ENCODE measurements around the gene SAP30. TPM values are rescaled to one million over a fixed set of nuclear protein-coding genes. Genes with fewer than 3 reads are reported as not detected.

The SAP30 gene
- total and polyA plus RNA-seq, 2 experiments from 2014 or later: 16.5 to 28.2 TPM

DNA sequence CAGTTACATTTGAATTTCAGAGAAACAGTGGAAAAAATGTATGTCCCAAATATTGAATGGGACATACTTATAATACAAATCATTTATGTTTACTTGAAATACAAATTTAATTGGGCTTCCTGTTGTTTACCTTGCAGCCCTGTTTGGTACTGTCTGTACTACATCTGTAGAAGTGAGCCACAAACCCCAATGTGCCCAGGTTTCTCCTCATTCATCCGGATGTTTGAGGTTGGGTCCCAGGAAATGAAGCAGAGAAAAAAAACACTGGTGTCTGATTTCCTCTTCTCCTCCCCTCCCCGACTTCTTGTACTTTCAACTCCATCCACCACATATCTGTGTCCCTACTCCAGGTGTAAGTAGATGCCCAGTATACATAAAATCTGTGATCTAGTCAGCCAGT is 55.3 kb downstream of the SAP30 start:
- TF ChIP-seq EZH2 (IDR thresholded peaks at IDR 0.05; ENCODE audit: borderline replicate concordance) (no peak), EZH2phosphoT487 (IDR thresholded peaks at IDR 0.05; ENCODE audit: low read depth, severe bottlenecking, unreplicated experiment) (no peak)
- TF ChIP-seq, protein P1, sequence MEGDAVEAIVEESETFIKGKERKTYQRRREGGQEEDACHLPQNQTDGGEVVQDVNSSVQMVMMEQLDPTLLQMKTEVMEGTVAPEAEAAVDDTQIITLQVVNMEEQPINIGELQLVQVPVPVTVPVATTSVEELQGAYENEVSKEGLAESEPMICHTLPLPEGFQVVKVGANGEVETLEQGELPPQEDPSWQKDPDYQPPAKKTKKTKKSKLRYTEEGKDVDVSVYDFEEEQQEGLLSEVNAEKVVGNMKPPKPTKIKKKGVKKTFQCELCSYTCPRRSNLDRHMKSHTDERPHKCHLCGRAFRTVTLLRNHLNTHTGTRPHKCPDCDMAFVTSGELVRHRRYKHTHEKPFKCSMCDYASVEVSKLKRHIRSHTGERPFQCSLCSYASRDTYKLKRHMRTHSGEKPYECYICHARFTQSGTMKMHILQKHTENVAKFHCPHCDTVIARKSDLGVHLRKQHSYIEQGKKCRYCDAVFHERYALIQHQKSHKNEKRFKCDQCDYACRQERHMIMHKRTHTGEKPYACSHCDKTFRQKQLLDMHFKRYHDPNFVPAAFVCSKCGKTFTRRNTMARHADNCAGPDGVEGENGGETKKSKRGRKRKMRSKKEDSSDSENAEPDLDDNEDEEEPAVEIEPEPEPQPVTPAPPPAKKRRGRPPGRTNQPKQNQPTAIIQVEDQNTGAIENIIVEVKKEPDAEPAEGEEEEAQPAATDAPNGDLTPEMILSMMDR (IDR thresholded peaks at IDR 0.05; ENCODE audit: poor library complexity): no peak
- H3K9me3 ChIP-seq (ENCODE audit: low read depth): no peaks in the 10 kb centered on the region
- H3K27me3 ChIP-seq: no peaks in the 10 kb centered on the region
- no peaks in the 10 kb centered on the region for H3K79me2 ChIP-seq
- no peak overlapping the region for H3K27ac ChIP-seq
- H2AFZ ChIP-seq: no peak overlapping the region
- H3K4me2 ChIP-seq: no peak overlapping the region
- DNase-seq (ENCODE audit: low spot score): no peak
- no peaks in the 10 kb centered on the region for H3K9me2 ChIP-seq (replicated peaks; ENCODE audit: insufficient read depth)
- whole genome bisulfite sequencing (ENCODE audit: low lambda C conversion rate, missing lambda C conversion rate): 82% methylated on average over 2 of the region's 2 CpGs
- no peak overlapping the region for H3K4me3 ChIP-seq
- H3K36me3 ChIP-seq (replicated peaks; ENCODE audit: insufficient read depth, low read depth): no peaks in the 10 kb centered on the region
- no peaks in the 10 kb centered on the region for H4K20me1 ChIP-seq (ENCODE audit: insufficient read depth, poor library complexity, severe bottlenecking)
- H3K4me1 ChIP-seq (ENCODE audit: insufficient read depth): no peaks in the 10 kb centered on the region

Other genes starting within 250 kb of the SAP30 start
- 44.6 and 49.5 TPM in 2 replicates for gene GALNT7, start 202.1 kb upstream of the SAP30 start, total RNA-seq
- gene GALNT7, start 202.1 kb upstream of the SAP30 start, polyA plus RNA-seq: 23.1 and 23.7 TPM in 2 replicates
- 50.9 and 62.3 TPM in 2 replicates for gene HMGB2, start 36.6 kb upstream of the SAP30 start, total RNA-seq
- 84.4 and 87.0 TPM in 2 replicates for gene HMGB2, start 36.6 kb upstream of the SAP30 start, polyA plus RNA-seq
- gene SCRG1, start 28.2 kb downstream of the SAP30 start, total RNA-seq: 2.1 and 3.5 TPM in 2 replicates
- 5.1 and 6.1 TPM in 2 replicates for gene SCRG1, start 28.2 kb downstream of the SAP30 start, polyA plus RNA-seq
- gene HAND2, start 159.3 kb downstream of the SAP30 start, total RNA-seq: 67.9 and 69.7 TPM in 2 replicates
- 141 and 152 TPM in 2 replicates for gene HAND2, start 159.3 kb downstream of the SAP30 start, polyA plus RNA-seq